ENCODE data around the gene ENPP4.
A peak's percentile ranks its signal among the peaks of the same experiment; 100 is the strongest.
"Not testable (repeated sequence)": the region's sequence is repeated elsewhere in the genome, so short reads cannot be mapped to it uniquely, and the experiment has no call there.

Gene ENPP4

GRCh38 chr6:46128476-46128875, 1.3 kb upstream of the ENPP4 start:
- peak; percentile 15 for DNase-seq (ENCODE audit: low spot score)
- TF ChIP-seq, protein P1, sequence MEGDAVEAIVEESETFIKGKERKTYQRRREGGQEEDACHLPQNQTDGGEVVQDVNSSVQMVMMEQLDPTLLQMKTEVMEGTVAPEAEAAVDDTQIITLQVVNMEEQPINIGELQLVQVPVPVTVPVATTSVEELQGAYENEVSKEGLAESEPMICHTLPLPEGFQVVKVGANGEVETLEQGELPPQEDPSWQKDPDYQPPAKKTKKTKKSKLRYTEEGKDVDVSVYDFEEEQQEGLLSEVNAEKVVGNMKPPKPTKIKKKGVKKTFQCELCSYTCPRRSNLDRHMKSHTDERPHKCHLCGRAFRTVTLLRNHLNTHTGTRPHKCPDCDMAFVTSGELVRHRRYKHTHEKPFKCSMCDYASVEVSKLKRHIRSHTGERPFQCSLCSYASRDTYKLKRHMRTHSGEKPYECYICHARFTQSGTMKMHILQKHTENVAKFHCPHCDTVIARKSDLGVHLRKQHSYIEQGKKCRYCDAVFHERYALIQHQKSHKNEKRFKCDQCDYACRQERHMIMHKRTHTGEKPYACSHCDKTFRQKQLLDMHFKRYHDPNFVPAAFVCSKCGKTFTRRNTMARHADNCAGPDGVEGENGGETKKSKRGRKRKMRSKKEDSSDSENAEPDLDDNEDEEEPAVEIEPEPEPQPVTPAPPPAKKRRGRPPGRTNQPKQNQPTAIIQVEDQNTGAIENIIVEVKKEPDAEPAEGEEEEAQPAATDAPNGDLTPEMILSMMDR (IDR thresholded peaks at IDR 0.05; ENCODE audit: borderline replicate concordance, control extremely low read depth, extremely low read depth, insufficient read depth, missing control alignments) = no peak
- in situ Hi-C loops (cut with MboI; ENCODE audit: low sequenced_read_pairs, unreplicated experiment) = no loop called here

DNA sequence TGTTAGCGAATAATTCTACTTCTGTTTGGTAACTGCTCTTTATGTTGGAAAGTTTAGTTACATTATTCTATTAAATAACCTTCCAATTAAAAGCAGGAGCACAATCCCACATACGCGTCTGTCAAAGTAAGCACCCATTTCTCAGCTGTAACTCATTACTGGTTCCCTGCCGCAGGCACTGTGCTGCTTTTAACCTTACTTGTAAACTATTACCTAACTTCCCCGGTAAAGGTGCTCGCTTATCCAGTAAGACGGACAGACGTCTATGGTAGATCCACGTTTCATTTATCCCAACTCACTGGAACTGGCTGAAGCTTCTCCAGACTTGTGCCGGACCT, 529 bp upstream of the ENPP4 start:
- in situ Hi-C loops (cut with MboI; ENCODE audit: low sequenced_read_pairs, unreplicated experiment) = no loop called here
- DNase-seq (ENCODE audit: low spot score) = no peak
- TF ChIP-seq, protein P1 (IDR thresholded peaks at IDR 0.05; ENCODE audit: borderline replicate concordance, control extremely low read depth, extremely low read depth, insufficient read depth, missing control alignments) = no peak

DNA sequence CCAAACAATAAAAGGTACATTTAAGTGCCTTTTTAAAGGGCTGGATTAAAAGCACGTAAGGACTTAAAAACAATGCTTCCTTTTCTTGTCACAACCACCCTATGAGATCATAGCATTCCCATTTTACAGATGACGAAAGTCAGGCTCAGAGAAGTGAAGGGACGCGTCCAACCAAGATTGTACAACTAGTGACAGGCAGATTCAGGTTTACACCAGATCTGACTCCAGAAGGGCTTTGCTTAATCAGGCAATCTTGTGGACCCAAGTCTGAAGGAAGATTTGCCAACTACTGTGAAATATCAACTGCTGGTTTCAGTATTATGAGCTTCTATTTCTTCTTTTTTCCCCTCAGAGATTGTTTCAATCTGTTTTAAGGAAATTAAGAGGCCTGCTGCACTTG, 877 bp downstream of the ENPP4 start:
- TF ChIP-seq, protein P1 (IDR thresholded peaks at IDR 0.05; ENCODE audit: borderline replicate concordance, control extremely low read depth, extremely low read depth, insufficient read depth, missing control alignments) = no peak
- no peak for DNase-seq (ENCODE audit: low spot score)
- in situ Hi-C loops (cut with MboI; ENCODE audit: low sequenced_read_pairs, unreplicated experiment) = no loop called here

- DNase-seq (ENCODE audit: low spot score); in situ Hi-C loops (cut with MboI; ENCODE audit: low sequenced_read_pairs, unreplicated experiment): not testable (repeated sequence)
These were observed 1.5 kb downstream of the ENPP4 start for GRCh38 chr6:46131291-46131690.

DNA sequence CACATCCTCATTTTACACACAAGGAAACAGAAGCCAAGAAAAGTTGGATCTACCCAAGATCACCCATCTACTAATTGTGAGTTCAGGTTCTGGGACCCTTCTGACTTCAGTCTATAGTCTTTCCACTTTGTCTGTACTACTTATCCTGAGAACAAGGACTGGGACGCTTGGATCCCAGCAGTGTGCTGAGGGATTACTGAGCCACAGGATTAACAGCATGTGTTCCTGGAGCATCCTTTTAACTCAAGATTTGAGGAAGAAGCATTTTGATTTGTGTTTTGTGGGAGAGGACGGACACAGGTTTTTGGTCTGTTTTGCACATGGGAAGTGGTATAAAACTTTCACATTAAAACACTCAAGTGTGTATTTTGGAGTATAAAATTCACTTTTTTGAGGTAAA, 4.4 kb downstream of the ENPP4 start:
- TF ChIP-seq, protein P1 (IDR thresholded peaks at IDR 0.05; ENCODE audit: borderline replicate concordance, control extremely low read depth, extremely low read depth, insufficient read depth, missing control alignments) = no peak
- in situ Hi-C loops (cut with MboI; ENCODE audit: low sequenced_read_pairs, unreplicated experiment) = no loop called here
- DNase-seq (ENCODE audit: low spot score) = no peak

DNA sequence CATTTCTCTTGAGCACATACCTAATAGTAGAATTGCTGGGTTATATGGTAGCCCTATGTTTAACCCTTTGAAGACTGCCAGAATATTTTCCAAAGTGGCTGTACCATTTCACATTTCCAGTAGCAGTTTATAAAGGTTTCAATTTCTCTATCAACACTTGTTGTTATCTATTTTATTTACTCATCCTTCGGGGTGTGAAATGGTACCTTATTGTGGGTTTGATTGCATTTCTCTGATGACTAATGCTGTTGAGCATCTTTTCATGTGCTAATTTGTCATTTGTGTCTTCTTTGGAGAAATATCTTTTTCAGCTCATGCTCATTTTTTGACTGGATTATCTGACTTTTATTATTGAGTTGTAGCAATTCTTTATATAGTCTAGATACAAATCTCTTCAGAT, 5.4 kb downstream of the ENPP4 start:
- no peak for DNase-seq (ENCODE audit: low spot score)
- in situ Hi-C loops (cut with MboI; ENCODE audit: low sequenced_read_pairs, unreplicated experiment) = no loop called here
- TF ChIP-seq, protein P1 (IDR thresholded peaks at IDR 0.05; ENCODE audit: borderline replicate concordance, control extremely low read depth, extremely low read depth, insufficient read depth, missing control alignments) = no peak

GRCh38 chr6:46136831-46137230, 7.0 kb downstream of the ENPP4 start:
- DNase-seq (ENCODE audit: low spot score) = no peak
- in situ Hi-C loops (cut with MboI; ENCODE audit: low sequenced_read_pairs, unreplicated experiment) = no loop called here

More at GRCh38 chr6:46136831-46137230, 7.0 kb downstream of the ENPP4 start:
- TF ChIP-seq, protein P1 (IDR thresholded peaks at IDR 0.05; ENCODE audit: borderline replicate concordance, control extremely low read depth, extremely low read depth, insufficient read depth, missing control alignments) = no peak

All from GM13976 (cell line).